ENCODE results near the gene NUP188.
"Not testable (repeated sequence)": the region's sequence is repeated elsewhere in the genome, so short reads cannot be mapped to it uniquely, and the experiment has no call there.

Gene NUP188

DNA sequence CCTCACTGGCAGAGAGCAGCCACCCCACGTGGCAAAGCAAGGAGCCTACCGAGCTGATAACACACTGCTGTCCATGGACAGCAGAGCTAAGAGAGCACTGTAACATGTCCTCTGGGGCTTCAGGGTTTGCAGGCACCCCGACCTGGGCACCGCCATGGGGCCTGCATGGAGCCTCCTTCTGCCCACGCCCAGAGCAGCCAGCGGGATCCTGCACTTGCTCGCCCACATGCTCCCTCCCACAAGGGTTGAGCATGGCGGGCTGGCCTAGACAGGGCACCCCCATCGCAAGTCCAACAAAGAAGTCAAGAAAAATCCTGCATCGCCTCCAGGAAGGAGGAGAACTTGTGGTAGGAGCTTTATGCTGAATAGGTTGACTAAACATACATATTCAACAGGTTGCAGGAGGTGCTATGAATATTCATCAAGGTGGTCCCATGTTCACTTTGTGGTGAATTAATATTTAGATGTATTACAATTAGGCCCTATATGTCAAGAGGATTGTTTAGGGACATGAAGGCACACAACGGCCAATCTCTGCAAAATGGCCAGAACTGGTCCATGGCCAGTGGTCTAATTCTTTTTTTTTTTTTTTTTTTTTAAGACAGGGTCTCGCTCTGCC, 85.2 kb downstream of the NUP188 start:
- in situ Hi-C loops (cut with HindIII; ENCODE audit: low pct_ligation_motif_present, low sequenced_read_pairs): no loop called here
- Histone ChIP-seq H3K27ac (no peak overlapping the region), H3K36me3 (replicated peaks) (no peaks in the 10 kb centered on the region), H3K4me3 (ENCODE audit: low read depth, low read length) (no peak overlapping the region), H3K27me3 (replicated peaks) (no peaks in the 10 kb centered on the region)
- DNase-seq: no peak
- TF ChIP-seq, protein P1, sequence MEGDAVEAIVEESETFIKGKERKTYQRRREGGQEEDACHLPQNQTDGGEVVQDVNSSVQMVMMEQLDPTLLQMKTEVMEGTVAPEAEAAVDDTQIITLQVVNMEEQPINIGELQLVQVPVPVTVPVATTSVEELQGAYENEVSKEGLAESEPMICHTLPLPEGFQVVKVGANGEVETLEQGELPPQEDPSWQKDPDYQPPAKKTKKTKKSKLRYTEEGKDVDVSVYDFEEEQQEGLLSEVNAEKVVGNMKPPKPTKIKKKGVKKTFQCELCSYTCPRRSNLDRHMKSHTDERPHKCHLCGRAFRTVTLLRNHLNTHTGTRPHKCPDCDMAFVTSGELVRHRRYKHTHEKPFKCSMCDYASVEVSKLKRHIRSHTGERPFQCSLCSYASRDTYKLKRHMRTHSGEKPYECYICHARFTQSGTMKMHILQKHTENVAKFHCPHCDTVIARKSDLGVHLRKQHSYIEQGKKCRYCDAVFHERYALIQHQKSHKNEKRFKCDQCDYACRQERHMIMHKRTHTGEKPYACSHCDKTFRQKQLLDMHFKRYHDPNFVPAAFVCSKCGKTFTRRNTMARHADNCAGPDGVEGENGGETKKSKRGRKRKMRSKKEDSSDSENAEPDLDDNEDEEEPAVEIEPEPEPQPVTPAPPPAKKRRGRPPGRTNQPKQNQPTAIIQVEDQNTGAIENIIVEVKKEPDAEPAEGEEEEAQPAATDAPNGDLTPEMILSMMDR (IDR thresholded peaks at IDR 0.05; ENCODE audit: low read depth, low read length, missing control alignments): no peak

DNA sequence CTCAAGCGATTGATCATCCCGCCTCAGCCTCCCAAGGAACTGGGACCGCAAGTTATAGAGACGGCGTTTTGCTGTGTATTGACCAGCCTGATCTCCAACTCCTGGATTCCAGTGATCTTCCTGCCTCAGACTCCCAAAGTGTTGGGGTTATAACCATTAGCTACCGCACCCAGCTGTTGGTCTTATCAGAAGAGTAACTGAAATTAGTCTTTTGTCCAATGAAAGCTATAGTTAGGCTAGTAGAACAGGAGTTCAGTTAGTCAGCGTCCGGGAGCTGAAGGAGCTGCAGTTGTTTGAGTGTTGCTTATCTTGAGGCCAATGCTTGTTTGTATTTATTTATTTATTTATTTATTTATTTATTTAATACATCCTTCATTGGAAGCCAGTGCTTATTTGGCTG, 85.7 kb downstream of the NUP188 start:
- no peaks in the 10 kb centered on the region for H3K36me3 ChIP-seq (replicated peaks)
- H3K4me3 ChIP-seq (ENCODE audit: low read depth, low read length): no peak overlapping the region
- H3K27ac ChIP-seq: no peak overlapping the region
- TF ChIP-seq, protein P1 (IDR thresholded peaks at IDR 0.05; ENCODE audit: low read depth, low read length, missing control alignments): no peak
- in situ Hi-C loops (cut with HindIII; ENCODE audit: low pct_ligation_motif_present, low sequenced_read_pairs): no loop called here
- no peak for DNase-seq
- no peaks in the 10 kb centered on the region for H3K27me3 ChIP-seq (replicated peaks)

DNA sequence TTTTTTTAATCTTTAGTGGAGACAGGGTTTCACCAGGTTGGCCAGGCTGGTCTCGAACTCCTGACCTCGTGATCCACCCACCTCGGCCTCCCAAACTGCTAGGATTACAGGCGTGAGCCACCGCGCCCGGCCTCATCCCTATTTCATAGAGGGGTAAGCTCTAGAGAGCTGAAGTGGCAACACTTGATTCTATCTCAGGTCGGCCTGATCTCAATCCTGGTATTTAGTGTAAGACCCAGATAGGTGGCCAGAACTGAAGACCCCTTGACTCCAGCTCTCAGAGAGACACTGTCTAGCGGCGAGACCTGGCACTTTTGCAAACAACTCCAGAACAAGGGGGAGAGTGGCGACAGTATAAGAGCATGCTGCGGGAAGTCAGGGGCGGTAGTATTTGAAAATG, 88.3 kb downstream of the NUP188 start:
- H3K27ac ChIP-seq; H3K36me3 ChIP-seq (replicated peaks); H3K27me3 ChIP-seq (replicated peaks); DNase-seq; in situ Hi-C loops (cut with HindIII; ENCODE audit: low pct_ligation_motif_present, low sequenced_read_pairs): not testable (repeated sequence)
- peak overlapping the region; percentile 48 for H3K4me3 ChIP-seq (ENCODE audit: low read depth, low read length)

DNA sequence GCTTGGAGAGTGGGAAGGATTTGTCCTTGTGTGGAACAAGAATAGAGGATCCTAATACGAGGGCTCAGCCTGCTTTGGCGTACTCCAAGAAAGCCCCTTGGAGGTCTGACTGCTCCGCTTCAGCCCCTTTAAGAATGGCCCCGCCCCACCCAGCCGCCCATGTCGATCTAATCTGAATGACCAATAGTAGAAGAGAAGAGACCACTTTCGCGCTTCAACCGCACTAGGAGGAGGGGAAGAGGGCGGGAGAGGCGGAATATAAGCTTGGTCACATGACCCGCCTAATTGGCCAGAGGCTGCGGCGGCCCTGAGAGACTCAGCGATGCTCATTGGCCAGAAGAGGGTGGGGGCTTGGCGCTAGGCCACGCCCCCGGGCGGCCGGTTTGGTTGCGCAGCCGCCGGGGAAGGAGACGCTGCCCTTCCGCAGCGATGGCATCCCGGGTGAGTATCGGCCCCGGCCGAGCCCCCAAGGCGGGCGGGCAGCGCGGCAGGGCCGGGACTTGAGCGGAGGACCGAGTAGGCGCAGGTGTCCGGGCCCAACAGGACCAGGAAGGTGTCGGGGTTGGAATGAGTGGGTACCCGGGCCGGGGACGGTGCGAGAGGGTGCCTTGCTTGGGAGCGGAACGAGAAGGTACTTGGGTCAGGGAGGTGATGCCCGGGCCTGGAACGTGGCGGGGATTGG, 88.9 kb downstream of the NUP188 start, which contains the start of gene MIGA2:
TSS of gene MIGA2 (plus strand) at position 386 of the 682 bp plus-strand sequence. CDS start 3,969 bp downstream, outside the sequence.
- in situ Hi-C loops (cut with HindIII; ENCODE audit: low pct_ligation_motif_present, low sequenced_read_pairs): no loop called here
- H3K36me3 ChIP-seq (replicated peaks): peaks cover 8% of the 10 kb centered on the region
- H3K27ac ChIP-seq: peak within 1 kb of the TSS; percentile 16
- TF ChIP-seq, protein P1 (IDR thresholded peaks at IDR 0.05; ENCODE audit: low read depth, low read length, missing control alignments): no peak
- H3K4me3 ChIP-seq (ENCODE audit: low read depth, low read length): peak within 1 kb of the TSS; percentile 97
- peak; percentile 98 for DNase-seq
- H3K27me3 ChIP-seq (replicated peaks): no peaks in the 10 kb centered on the region

DNA sequence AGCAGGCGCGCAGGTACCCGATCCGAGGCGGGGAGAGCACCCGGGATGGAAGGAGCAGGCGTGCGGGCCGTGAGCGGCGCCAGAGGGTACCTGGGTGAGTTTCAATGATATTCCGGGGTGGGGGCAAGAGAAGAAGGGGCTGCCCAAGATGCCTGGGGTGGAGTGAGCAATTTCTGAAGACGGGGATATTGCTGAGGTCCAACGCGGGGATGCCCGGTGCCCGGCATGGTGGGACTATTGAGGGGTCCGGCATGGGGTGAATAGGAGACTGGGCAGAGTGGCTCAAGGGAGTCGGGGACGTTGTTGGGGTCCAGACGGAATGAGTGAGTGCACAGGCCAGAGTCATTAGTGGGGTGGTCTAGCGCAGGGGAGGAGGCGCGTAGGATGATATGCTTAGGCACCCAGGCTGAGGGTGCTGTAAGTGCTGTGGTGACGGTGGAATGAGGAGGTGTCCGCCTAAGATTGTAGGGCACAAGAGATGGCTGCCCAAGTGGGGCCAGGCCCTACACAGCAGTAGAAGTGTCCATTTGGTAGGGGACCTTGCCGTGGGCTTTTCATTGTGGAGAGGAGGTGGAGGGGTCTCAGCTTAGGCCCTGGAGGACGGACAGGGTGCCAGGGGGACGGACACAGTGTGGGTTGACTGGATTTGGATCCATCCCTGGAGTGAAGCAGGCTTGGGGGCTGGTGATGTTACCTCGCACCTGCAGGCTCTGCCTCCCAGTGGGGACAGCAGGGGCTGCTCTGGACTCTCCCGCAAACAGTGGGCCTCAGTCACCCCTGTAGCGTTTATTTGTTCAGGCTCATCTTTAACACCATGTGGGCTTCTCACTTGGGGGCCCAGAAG, 89.6 kb downstream of the NUP188 start:
- peak overlapping the region; percentile 16 for H3K27ac ChIP-seq
- TF ChIP-seq, protein P1 (IDR thresholded peaks at IDR 0.05; ENCODE audit: low read depth, low read length, missing control alignments): no peak
- H3K36me3 ChIP-seq (replicated peaks): peaks cover 16% of the 10 kb centered on the region
- H3K27me3 ChIP-seq (replicated peaks): no peaks in the 10 kb centered on the region
- peak overlapping the region; percentile 97 for H3K4me3 ChIP-seq (ENCODE audit: low read depth, low read length)
- in situ Hi-C loops (cut with HindIII; ENCODE audit: low pct_ligation_motif_present, low sequenced_read_pairs): no loop called here
- DNase-seq: no peak

DNA sequence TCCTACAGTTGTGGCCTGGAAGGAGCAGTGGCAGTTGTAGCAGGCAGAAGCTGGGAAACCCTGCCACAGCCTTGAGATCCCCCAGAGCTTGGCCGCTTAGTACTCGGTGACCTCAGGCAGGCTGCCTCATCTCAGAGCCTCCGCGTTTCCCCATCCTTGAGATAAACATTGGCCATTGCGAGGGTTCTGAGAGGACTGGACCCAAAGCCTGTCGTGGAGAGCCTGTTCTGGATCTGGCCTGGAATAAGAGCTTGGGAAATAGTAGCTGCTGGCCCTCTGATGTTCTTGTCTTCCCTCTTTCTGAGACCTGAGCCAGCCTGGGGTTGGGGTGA, 90.2 kb downstream of the NUP188 start:
- H3K4me3 ChIP-seq (ENCODE audit: low read depth, low read length): peak overlapping the region; percentile 97

More for the DNA sequence above, 90.2 kb downstream of the NUP188 start:
- no peak for DNase-seq
- peaks cover 20% of the 10 kb centered on the region for H3K36me3 ChIP-seq (replicated peaks)
- no peaks in the 10 kb centered on the region for H3K27me3 ChIP-seq (replicated peaks)
- in situ Hi-C loops (cut with HindIII; ENCODE audit: low pct_ligation_motif_present, low sequenced_read_pairs): no loop called here
- TF ChIP-seq, protein P1 (IDR thresholded peaks at IDR 0.05; ENCODE audit: low read depth, low read length, missing control alignments): no peak
- H3K27ac ChIP-seq: no peak overlapping the region

Measured in brain microvascular endothelial cell (primary cell).